Measurements from ENCODE around the gene CHDH.

GRCh38 chr3:53833700-53834099 is 12.5 kb downstream of the CHDH start:
- TF ChIP-seq CTCF (IDR thresholded peaks at IDR 0.05), result no peak
- TF ChIP-seq POLR2A (IDR thresholded peaks at IDR 0.05), result no peak
- TF ChIP-seq EP300 (IDR thresholded peaks at IDR 0.05), result no peak
